Esophagus squamous epithelium (tissue), 4 donors: ENCODE measurements around the gene HEPACAM.

Source experiments
- POLR2A ChIP-seq, 4 donors: fragments of 450-650 bp; IDR thresholded peaks; one replicate each; pipeline ENCODE4 v1.6.1; 2017; ENCODE audit warnings: antibody characterized with exemption in 4 of 4, mild to moderate bottlenecking in 4 of 4, moderate library complexity in 3 of 4
- TF ChIP-seq, protein P1 (sequence below), 6 experiments: fragments of 450-650 bp in 4 of 6; fragments of 200-600 bp in 2 of 6; sonication (generic) in 2 of 6; IDR thresholded peaks; one replicate each; pipeline ENCODE4 v1.5.1; 2016 to 2019; ENCODE audit warnings: antibody characterized with exemption in 6 of 6, mild to moderate bottlenecking in 4 of 6, moderate library complexity in 4 of 6

DNA sequence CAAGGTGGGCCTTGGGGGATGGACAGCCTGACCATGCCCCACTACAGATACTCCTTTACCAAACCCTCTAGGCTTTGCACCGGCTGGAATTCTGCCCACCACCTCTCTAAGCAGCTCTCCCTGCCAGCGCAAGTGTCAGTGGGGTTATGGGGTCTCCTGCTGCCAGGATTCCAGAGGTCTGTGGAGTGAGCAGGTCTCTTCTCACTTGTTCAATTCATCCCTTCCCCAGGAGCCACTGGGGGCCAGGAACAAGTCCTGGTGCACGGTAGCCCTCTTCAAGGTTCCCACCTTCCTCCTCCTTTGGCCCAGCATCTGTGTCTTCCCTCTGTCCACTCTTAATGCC, 48.6 kb upstream of the HEPACAM start:
- TF ChIP-seq, protein P1, sequence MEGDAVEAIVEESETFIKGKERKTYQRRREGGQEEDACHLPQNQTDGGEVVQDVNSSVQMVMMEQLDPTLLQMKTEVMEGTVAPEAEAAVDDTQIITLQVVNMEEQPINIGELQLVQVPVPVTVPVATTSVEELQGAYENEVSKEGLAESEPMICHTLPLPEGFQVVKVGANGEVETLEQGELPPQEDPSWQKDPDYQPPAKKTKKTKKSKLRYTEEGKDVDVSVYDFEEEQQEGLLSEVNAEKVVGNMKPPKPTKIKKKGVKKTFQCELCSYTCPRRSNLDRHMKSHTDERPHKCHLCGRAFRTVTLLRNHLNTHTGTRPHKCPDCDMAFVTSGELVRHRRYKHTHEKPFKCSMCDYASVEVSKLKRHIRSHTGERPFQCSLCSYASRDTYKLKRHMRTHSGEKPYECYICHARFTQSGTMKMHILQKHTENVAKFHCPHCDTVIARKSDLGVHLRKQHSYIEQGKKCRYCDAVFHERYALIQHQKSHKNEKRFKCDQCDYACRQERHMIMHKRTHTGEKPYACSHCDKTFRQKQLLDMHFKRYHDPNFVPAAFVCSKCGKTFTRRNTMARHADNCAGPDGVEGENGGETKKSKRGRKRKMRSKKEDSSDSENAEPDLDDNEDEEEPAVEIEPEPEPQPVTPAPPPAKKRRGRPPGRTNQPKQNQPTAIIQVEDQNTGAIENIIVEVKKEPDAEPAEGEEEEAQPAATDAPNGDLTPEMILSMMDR (IDR thresholded peaks at IDR 0.05) = no peak
- no peak for TF ChIP-seq POLR2A (IDR thresholded peaks at IDR 0.05)
